ENCODE results near the gene OSBPL8. TPM values are rescaled to one million over a fixed set of nuclear protein-coding genes. Genes with fewer than 3 reads are reported as not detected.

Gene OSBPL8
- total RNA-seq, 1 donor from 2014 or later: 56.1 TPM

DNA sequence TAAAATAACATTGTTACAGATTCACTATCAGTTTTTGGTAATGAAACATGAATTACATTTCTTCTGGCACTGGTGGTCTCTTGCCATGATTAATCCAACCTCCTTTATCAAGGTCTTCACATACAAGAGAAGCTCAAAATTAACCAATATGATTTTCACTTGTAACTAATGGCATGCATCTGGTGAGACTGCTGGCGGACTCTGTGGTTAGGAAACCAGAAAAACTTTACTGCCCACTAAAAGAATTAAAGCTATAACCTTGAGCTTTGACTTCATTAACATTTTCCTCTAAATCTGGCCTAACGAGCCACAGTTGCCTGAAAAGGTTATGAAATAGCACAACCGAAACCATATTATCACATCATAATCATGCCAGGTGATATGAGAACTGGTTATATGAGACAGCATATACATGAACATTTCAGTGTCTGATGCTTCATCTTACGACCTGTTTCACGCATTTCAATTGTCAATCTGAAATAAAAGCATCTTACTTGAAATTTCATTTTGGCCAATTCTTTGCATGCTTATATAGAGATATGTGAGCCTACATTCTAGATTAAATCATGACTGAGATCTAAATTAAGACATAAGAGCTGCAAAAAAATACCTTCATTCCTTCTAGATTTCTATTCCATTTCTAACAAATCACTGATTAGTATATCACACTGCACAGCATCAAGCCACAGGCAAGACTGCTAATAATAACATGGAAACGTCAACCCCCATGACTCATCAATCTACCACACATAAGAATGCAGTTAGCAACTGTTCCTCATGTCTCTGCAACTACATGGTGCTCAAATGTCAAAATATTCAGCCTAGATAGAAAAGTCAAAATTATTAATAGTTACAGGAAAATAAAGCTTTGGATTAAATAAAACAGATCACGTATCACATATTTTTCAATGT, 89.3 kb downstream of the OSBPL8 start:
- Mint-ChIP-seq H3K27me3 (no peaks in the 10 kb centered on the region), H3K9me3 (no peaks in the 10 kb centered on the region), H3K4me3 (no peak overlapping the region), H3K27ac (no peak overlapping the region), H3K36me3 (peaks cover 7% of the 10 kb centered on the region), H3K4me1 (ENCODE audit: unreplicated experiment) (peaks cover 3% of the 10 kb centered on the region)
- TF ChIP-seq, protein P1, sequence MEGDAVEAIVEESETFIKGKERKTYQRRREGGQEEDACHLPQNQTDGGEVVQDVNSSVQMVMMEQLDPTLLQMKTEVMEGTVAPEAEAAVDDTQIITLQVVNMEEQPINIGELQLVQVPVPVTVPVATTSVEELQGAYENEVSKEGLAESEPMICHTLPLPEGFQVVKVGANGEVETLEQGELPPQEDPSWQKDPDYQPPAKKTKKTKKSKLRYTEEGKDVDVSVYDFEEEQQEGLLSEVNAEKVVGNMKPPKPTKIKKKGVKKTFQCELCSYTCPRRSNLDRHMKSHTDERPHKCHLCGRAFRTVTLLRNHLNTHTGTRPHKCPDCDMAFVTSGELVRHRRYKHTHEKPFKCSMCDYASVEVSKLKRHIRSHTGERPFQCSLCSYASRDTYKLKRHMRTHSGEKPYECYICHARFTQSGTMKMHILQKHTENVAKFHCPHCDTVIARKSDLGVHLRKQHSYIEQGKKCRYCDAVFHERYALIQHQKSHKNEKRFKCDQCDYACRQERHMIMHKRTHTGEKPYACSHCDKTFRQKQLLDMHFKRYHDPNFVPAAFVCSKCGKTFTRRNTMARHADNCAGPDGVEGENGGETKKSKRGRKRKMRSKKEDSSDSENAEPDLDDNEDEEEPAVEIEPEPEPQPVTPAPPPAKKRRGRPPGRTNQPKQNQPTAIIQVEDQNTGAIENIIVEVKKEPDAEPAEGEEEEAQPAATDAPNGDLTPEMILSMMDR (conservative IDR thresholded peaks at IDR 0.05): no peak
- no peak for DNase-seq (ENCODE audit: extremely low spot score, unreplicated experiment)

DNA sequence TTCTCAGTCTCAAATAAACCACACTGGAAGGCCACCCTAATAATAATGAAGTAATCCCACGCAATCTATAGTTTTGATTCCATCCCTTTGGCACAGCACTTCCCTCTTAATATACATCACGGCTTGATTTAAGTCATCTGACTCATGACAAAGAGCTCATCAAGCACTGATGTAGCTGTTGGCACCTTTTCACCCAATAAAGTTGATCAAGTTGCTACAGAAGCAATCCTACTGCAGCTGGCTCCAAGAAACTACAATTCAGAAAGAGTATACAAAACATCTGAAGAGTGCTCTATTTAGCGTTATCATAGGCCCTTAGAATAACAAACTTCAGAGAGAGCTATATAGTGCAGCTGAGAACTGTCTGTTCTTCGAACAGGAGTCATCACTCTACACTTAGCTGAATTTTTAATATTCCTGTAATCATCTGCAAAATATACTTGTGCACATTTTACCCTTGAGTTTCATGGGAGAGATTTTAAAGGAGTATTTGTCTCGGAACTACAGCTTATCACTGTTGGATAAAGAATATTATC, 94.9 kb downstream of the OSBPL8 start:
- Mint-ChIP-seq H3K36me3 (peaks cover 3% of the 10 kb centered on the region), H3K9me3 (no peaks in the 10 kb centered on the region), H3K27me3 (no peaks in the 10 kb centered on the region), H3K27ac (no peak overlapping the region), H3K4me3 (no peak overlapping the region), H3K4me1 (ENCODE audit: unreplicated experiment) (peaks cover 9% of the 10 kb centered on the region)
- TF ChIP-seq, protein P1 (conservative IDR thresholded peaks at IDR 0.05): no peak
- no peak for DNase-seq (ENCODE audit: extremely low spot score, unreplicated experiment)

DNA sequence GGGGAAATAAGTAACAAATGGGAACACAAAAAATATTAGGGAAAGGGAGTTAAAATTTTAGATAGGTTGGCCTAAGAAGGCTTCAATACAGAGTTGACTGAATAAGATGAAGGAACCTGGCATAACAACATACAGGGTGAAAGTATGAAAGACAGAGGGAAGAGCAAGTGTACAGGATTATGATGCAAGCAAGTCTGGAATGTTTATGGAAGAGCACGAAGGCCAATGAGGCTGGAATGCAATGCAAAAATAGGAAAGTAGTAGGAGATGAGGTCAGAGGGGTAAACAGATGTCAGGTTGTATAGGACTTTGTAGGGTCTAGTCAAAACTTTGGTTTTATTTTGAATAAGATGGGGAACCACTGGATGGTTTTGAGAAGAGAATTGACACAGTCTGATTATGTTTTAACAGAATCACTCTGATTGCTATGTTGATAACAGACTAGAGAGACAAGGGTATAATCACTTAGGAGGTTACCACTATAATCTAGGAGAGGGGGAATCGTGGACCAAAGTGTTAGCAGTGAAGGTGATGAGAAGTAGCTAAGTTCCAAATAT, 96.8 kb downstream of the OSBPL8 start:
- H3K4me1 Mint-ChIP-seq (ENCODE audit: unreplicated experiment): peaks cover 9% of the 10 kb centered on the region
- TF ChIP-seq, protein P1 (conservative IDR thresholded peaks at IDR 0.05): no peak
- no peak overlapping the region for H3K27ac Mint-ChIP-seq
- H3K4me3 Mint-ChIP-seq: no peak overlapping the region
- H3K27me3 Mint-ChIP-seq: no peaks in the 10 kb centered on the region
- DNase-seq (ENCODE audit: extremely low spot score, unreplicated experiment): no peak
- no peaks in the 10 kb centered on the region for H3K9me3 Mint-ChIP-seq
- peaks cover 3% of the 10 kb centered on the region for H3K36me3 Mint-ChIP-seq

DNA sequence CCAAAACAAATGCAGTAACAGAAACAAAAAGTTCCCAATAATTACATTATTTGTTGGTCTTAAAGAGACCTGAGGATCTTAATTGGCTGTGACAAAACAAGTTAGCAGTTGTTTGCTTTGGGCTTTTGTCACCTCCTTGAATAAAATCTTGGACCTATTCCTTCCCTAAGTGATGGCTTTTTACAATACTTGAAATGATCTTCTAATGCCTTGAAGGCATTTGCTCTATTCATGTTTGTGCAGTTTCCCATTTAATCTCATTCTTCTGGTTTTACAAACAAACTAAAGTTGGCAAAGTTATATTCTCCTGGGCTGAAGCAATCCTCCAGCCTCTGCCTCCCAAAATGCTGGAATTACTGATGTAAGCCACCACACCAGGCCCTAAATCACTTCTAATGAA, 98.8 kb downstream of the OSBPL8 start:
- Mint-ChIP-seq H3K4me3 (no peak overlapping the region), H3K4me1 (ENCODE audit: unreplicated experiment) (peaks cover 8% of the 10 kb centered on the region), H3K27me3 (no peaks in the 10 kb centered on the region), H3K9me3 (no peaks in the 10 kb centered on the region), H3K27ac (no peak overlapping the region), H3K36me3 (no peaks in the 10 kb centered on the region)
- no peak for DNase-seq (ENCODE audit: extremely low spot score, unreplicated experiment)
- TF ChIP-seq, protein P1 (conservative IDR thresholded peaks at IDR 0.05): no peak

DNA sequence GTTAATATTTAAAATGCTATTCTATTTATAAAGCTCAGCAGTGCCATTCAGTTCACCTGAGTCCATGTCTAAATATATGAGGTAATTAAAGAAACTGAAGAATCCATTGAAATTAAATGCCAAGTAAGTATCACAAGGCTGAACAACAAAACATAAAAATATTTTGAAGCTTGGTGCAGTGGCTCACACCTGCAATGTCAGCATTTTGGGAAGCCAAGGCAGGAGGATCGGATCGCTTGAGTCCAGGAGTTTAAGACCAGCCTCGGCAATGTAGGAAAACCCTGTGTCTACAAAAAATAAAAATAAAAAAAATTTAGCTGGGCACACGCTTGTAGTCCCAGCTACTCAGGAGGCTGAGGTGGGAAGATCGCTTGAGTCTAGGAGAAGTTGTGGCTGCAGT, 101.8 kb downstream of the OSBPL8 start:
- no peaks in the 10 kb centered on the region for H3K27me3 Mint-ChIP-seq
- no peaks in the 10 kb centered on the region for H3K9me3 Mint-ChIP-seq
- H3K27ac Mint-ChIP-seq: no peak overlapping the region
- no peak overlapping the region for H3K4me3 Mint-ChIP-seq
- H3K4me1 Mint-ChIP-seq (ENCODE audit: unreplicated experiment): peaks cover 13% of the 10 kb centered on the region
- DNase-seq (ENCODE audit: extremely low spot score, unreplicated experiment): no peak
- H3K36me3 Mint-ChIP-seq: no peaks in the 10 kb centered on the region
- TF ChIP-seq, protein P1 (conservative IDR thresholded peaks at IDR 0.05): no peak

Data from type B pancreatic cell (in vitro differentiated cells).